NT2/D1 (cell line): ENCODE data around the gene PPP1R15A.
"Not testable (repeated sequence)": the region's sequence is repeated elsewhere in the genome, so short reads cannot be mapped to it uniquely, and the experiment has no call there.

Source experiments
- DNase-seq: peaks from one replicate; pipeline ENCODE4 v3.0.0-alpha.2; 2011; ENCODE audit warnings: low read depth, low spot score
- H3K27me3 ChIP-seq: 2 replicates; pipeline ENCODE4 v1.6.0; 2011; ENCODE audit warnings: mild to moderate bottlenecking; ENCODE audit not compliant: insufficient read length, insufficient read depth
- H3K36me3 ChIP-seq: 2 replicates; pipeline ENCODE4 v1.6.1; 2011; ENCODE audit warnings: mild to moderate bottlenecking, low read length, mixed read lengths; ENCODE audit not compliant: insufficient read depth, insufficient read length
- H3K4me1 ChIP-seq: 2 replicates; pipeline ENCODE4 v1.5.1; 2011; ENCODE audit not compliant: insufficient read depth, insufficient read length
- H3K4me3 ChIP-seq: 2 replicates; pipeline ENCODE4 v1.5.1; 2011; ENCODE audit warnings: low read depth; ENCODE audit not compliant: insufficient read length
- H3K9ac ChIP-seq: 2 replicates; pipeline ENCODE4 v1.6.0; 2011; ENCODE audit warnings: low read depth; ENCODE audit not compliant: insufficient read length
- H3K9me3 ChIP-seq: 2 replicates; pipeline ENCODE4 v1.5.1; 2011; ENCODE audit warnings: mild to moderate bottlenecking, low read length; ENCODE audit not compliant: insufficient read depth
- SUZ12 ChIP-seq: IDR thresholded peaks from 2 replicates; pipeline ENCODE4 v1.6.1; 2011; ENCODE audit not compliant: insufficient read length, insufficient read depth; ENCODE audit errors: extremely low read depth
- YY1 ChIP-seq: IDR thresholded peaks from 2 replicates; pipeline ENCODE4 v1.6.1; 2011; ENCODE audit not compliant: insufficient read length, insufficient read depth
- ZNF274 ChIP-seq: IDR thresholded peaks from 2 replicates; pipeline ENCODE4 v1.6.1; 2011; ENCODE audit warnings: mild to moderate bottlenecking, low read depth, low read length

PPP1R15A gene

DNA sequence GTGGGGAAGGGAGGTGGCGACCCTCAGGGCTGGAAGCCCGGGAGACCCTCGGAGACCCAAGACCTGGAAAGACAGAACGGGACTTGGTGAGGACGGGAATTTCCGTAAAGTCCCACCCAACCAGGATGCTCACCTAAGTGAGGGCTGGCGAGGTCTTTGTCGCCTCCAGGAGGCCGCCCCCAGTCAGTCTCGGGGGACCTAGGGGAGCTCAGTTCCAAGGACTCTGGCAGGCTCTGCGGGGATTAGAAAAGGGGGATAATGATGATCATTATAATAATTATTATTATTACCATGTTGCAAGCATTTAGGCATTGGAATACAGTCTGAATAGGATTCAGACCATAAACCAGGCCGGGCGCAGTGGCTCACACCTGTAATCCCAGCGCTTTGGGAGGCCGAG, 26.8 kb upstream of the PPP1R15A start:
- Histone ChIP-seq H3K9ac (no peak overlapping the region), H3K4me1 (no peaks in the 10 kb centered on the region), H3K4me3 (no peak overlapping the region), H3K36me3 (peaks cover 4% of the 10 kb centered on the region), H3K27me3 (no peaks in the 10 kb centered on the region), H3K9me3 (peaks cover 4% of the 10 kb centered on the region; the same call in 1 of the 2 replicates)
- TF ChIP-seq ZNF274 (no peak), SUZ12 (no peak), YY1 (no peak)
- DNase-seq = no peak

- not testable (repeated sequence) for DNase-seq, H3K4me3 ChIP-seq, H3K4me1 ChIP-seq, H3K27me3 ChIP-seq, H3K36me3 ChIP-seq, H3K9me3 ChIP-seq, H3K9ac ChIP-seq
Observed at GRCh38 chr19:48846659-48847058, 25.6 kb upstream of the PPP1R15A start.

GRCh38 chr19:48852292-48852691, 19.9 kb upstream of the PPP1R15A start:
- Histone ChIP-seq H3K4me1 (no peaks in the 10 kb centered on the region), H3K9me3 (no peaks in the 10 kb centered on the region), H3K36me3 (no peaks in the 10 kb centered on the region), H3K27me3 (no peaks in the 10 kb centered on the region), H3K4me3 (no peak overlapping the region), H3K9ac (no peak overlapping the region)
- TF ChIP-seq ZNF274 (no peak), SUZ12 (no peak), YY1 (no peak)
- no peak for DNase-seq

DNA sequence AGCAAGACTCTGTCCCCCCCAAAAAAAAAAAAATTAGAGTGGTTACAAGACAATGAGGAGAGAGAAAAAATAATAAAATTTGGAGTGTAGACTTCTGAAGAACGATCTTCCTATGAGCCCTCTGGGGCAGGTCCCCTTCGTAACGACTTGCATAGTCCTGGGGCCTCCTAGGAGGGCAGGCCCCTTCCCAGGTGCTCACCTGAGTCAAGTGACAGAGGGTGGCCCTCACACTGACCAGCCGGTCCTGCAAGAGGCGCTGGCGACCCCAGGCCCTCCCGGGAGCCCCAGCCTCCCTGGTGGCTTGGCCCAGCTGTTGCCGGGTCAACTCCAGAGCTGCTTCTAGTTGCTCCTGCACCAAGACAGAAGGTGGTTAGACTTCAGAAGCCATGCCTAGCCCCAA, 18.7 kb upstream of the PPP1R15A start:
- H3K9ac ChIP-seq = no peak overlapping the region
- H3K4me1 ChIP-seq = peaks cover 3% of the 10 kb centered on the region
- H3K27me3 ChIP-seq = no peaks in the 10 kb centered on the region
- no peak overlapping the region for H3K4me3 ChIP-seq
- H3K9me3 ChIP-seq = no peaks in the 10 kb centered on the region
- no peaks in the 10 kb centered on the region for H3K36me3 ChIP-seq
- TF ChIP-seq SUZ12 = no peak
- TF ChIP-seq YY1 = no peak
- TF ChIP-seq ZNF274 = no peak
- DNase-seq = no peak

DNA sequence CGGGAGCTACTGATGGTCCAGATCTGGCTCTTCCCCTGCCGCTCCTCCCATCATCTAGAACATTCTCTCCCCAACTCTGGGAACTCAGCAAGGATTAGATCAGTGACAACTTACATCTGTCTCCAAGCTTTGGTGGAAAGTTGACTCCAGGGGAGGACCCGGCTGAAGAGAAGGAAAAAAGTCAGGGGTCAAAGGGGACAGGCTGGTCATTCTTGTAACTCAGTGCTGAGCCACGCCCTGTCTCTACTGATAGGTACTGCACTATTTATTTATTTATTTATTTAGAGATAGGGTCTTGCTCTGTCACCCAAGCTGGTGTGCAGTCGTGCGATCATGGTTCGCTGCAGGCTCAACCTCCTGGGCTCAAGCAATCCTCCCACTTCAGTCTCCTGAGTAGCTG, 18.1 kb upstream of the PPP1R15A start:
- Histone ChIP-seq H3K9ac (no peak overlapping the region), H3K27me3 (no peaks in the 10 kb centered on the region), H3K9me3 (no peaks in the 10 kb centered on the region), H3K4me3 (no peak overlapping the region), H3K4me1 (peaks cover 3% of the 10 kb centered on the region), H3K36me3 (no peaks in the 10 kb centered on the region)
- DNase-seq = no peak
- TF ChIP-seq SUZ12 = no peak
- TF ChIP-seq ZNF274 = no peak
- TF ChIP-seq YY1 = no peak

DNA sequence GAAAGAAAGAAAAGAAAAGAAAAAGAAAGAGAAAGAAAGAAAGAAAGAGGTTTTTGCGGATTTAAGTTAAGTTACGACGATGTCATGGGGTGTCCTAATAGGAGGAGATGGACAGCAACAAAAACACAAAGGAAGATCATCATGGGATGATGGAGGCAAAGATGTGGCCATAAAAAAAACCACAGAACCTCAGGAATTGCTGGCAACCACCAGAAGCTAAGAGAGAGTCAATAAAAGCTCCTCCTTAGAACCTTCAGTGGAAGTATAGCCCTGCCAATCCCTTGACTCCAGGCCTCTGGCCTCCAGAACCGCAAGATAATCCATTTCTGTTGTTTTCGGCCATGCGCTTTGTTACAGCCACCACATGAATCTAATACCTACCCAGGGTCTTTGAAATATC, 15.3 kb upstream of the PPP1R15A start:
- H3K4me3 ChIP-seq = no peak overlapping the region
- H3K27me3 ChIP-seq = no peaks in the 10 kb centered on the region
- DNase-seq = no peak
- peaks cover 3% of the 10 kb centered on the region for H3K4me1 ChIP-seq
- H3K9ac ChIP-seq = no peak overlapping the region
- TF ChIP-seq SUZ12 (no peak), ZNF274 (no peak), YY1 (no peak)
- no peaks in the 10 kb centered on the region for H3K36me3 ChIP-seq
- H3K9me3 ChIP-seq = no peaks in the 10 kb centered on the region

DNA sequence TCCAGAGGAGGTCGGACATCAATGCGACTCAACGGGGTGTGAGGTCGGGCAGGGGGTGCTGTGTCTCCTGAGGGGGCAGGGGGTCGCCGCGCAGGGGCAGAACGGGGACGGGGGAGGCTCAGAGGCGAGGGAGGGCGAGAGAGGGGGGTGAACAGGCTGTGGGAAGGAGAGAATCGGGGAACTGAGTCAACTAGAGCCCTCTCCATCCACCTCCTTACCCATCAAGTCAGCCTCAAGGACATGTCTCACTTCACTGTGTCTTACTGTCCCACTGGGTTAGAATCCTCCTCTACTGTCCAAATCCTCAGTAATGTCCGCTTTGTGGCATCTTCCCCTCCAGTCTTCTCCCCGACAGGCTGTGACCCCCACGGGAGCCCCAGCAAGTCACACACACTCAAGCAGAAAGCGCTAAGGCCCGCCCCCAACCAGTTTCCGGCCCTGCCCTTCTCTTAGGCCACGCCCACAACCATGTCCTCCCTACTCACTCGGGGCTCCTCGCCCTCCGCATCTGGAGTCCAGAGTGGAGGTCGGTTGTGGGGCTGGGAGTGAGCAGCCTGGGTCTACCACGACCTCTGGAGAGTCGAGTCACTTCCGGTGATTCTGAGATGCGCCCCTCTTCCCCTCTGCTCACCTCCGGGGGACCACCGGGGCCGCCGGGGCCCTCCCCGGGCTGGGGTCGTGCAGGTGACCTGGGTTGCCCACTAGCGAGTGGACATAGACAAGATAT, 13.1 kb upstream of the PPP1R15A start:
- Histone ChIP-seq H3K9ac (no peak overlapping the region), H3K4me1 (peaks cover 3% of the 10 kb centered on the region), H3K36me3 (no peaks in the 10 kb centered on the region), H3K9me3 (no peaks in the 10 kb centered on the region), H3K4me3 (no peak overlapping the region), H3K27me3 (no peaks in the 10 kb centered on the region)
- TF ChIP-seq SUZ12 (no peak), YY1 (no peak), ZNF274 (no peak)
- no peak for DNase-seq

DNA sequence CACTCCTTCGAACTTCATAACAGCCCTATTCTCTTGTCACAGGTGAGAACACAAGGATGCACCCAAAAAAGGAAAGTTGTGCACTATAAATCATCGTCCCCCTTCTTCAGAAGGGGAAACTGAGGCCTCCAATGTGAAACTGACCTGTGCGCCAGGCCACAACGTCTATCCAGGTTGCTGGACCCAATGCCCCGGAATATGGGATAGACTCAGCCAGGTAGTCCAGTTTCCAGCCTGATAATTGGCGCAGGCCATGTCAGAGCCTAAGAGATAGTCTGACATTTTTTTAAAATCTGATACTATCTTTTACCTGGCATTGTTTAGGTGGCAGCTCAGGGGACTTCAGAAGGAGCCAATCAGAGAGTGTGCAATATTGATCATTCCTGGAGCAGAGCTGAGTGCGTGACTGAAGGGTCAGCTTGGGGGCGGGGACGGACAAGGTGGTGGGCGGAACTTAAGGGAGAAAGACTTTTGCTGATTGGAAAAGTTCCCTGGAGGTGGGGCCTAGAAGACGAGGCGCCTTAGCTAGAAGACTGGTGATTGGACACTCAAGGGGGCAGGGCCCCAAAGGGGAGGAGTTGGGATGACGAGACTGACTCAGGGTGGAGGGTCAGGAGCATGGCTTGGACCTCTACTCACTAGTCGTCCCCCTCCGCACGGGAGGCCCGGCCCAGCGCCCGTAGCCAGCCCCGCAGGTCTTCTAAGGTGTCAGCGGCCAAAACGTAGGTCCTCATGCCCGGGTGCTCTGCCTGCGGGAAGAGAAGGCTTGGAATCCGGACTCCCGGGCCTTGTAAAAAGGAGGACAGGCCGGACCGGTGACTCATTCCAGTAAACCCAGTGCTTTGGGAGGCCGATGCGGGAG, 12.3 kb upstream of the PPP1R15A start:
- DNase-seq = no peak
- TF ChIP-seq YY1 (no peak), ZNF274 (no peak), SUZ12 (no peak)
- H3K9ac ChIP-seq = no peak overlapping the region
- H3K9me3 ChIP-seq = no peaks in the 10 kb centered on the region
- H3K4me3 ChIP-seq = no peak overlapping the region
- no peaks in the 10 kb centered on the region for H3K36me3 ChIP-seq
- H3K4me1 ChIP-seq = peaks cover 3% of the 10 kb centered on the region
- H3K27me3 ChIP-seq = no peaks in the 10 kb centered on the region
